ENCODE results near the gene SLX9.

Gene SLX9

DNA sequence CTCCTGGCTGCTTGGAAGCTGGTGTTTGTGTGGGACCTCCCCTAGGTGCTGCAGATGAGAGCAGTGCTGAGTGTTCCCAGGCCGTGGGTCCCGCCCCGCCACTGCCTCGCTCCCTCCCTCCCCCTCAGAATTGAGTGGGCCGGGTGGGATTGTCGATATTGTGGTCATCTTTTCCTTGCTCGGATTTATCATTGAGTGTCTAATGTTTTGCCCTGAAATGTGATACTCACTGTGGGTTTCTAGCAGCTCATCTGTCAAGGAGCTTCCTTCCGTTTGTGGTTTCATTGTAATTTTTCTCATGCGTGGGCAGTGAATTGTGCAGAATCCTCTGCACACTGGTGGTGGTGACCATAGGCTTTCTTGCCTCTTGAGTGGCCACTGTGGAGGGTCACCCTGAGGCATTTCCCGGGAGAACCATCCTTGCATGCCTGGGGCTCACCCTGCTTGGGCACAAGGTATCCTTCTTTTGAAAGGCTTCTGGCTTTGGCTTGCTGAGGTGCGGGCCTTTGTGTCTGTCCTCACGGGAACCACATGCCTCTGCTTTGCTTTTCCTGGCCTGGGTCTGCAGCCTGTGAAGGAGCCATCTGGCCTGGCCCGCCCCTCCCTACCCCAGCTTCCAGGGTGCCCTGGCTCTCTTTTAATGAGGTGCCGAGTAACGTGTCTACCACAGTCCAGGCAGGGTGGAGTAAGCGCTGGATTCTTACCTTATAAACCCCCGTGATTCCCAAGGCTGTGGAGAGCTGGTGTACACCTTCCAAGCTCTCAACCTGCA lies 25.6 kb downstream of the SLX9 start:
- H3K4me3 ChIP-seq (ENCODE audit: low read length): no peak overlapping the region
- H3K36me3 ChIP-seq (ENCODE audit: control insufficient read depth, low read depth, low read length): peaks cover 23% of the 10 kb centered on the region
- no peak overlapping the region for H3K9ac ChIP-seq (ENCODE audit: low read length)
- H3K9me3 ChIP-seq (ENCODE audit: control insufficient read depth, low read depth, low read length): no peaks in the 10 kb centered on the region
- H3K27ac ChIP-seq (ENCODE audit: low read length): no peak overlapping the region
- H3K4me1 ChIP-seq (ENCODE audit: control insufficient read depth, low read depth, low read length): no peaks in the 10 kb centered on the region
- H3K27me3 ChIP-seq (ENCODE audit: control insufficient read depth, insufficient read depth, low read length): no peaks in the 10 kb centered on the region

DNA sequence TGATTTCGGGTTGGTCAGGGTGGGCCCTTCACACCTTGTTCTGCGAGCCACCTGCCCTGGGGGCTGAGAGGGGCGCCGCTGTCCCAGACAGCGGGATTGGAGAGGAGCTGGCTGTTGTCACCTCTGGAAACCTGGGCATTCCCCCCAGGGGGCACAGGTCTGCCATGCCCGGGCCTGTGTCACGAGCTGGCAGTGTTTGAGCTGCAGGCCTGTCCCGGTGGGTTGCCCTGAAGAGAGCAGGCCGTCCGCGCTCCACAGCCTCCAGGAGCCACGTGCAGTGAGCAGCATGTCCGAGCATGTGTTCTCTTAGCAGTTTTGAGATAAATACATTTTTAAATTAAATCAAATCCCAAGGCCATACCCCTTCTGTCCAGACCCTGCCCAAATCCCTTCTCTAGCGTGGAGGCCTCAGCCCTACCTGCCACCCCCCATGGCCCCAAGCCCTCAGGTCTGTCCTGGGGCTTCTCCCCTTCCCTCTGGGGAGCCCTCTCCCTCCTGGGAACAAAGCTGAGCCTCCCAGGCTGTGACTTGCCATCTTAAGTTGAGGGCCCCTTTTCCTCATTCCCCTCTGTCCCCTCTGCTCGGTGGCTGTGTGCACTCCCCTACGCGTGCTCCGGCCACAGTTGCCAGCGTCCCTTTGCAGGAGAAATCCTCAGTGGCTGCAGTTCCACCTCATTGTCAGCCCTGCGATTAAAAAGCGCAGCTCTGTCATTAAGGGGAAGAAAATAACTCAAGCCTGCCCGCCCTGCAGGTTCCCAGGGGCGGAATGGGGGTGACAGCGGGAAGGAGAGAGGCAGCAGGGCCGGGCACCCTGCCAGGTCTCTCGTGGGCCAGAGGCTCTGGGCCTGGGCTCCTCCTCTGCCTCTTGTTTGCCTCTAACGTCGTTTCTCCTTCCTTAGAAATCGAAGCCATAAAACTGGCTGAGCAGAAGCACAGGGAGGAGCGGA lies 26.6 kb downstream of the SLX9 start:
- Histone ChIP-seq H3K9ac (ENCODE audit: low read length) (no peak overlapping the region), H3K4me3 (ENCODE audit: low read length) (no peak overlapping the region), H3K27ac (ENCODE audit: low read length) (no peak overlapping the region), H3K9me3 (ENCODE audit: control insufficient read depth, low read depth, low read length) (no peaks in the 10 kb centered on the region), H3K27me3 (ENCODE audit: control insufficient read depth, insufficient read depth, low read length) (no peaks in the 10 kb centered on the region), H3K36me3 (ENCODE audit: control insufficient read depth, low read depth, low read length) (peaks cover 14% of the 10 kb centered on the region), H3K4me1 (ENCODE audit: control insufficient read depth, low read depth, low read length) (no peaks in the 10 kb centered on the region)

DNA sequence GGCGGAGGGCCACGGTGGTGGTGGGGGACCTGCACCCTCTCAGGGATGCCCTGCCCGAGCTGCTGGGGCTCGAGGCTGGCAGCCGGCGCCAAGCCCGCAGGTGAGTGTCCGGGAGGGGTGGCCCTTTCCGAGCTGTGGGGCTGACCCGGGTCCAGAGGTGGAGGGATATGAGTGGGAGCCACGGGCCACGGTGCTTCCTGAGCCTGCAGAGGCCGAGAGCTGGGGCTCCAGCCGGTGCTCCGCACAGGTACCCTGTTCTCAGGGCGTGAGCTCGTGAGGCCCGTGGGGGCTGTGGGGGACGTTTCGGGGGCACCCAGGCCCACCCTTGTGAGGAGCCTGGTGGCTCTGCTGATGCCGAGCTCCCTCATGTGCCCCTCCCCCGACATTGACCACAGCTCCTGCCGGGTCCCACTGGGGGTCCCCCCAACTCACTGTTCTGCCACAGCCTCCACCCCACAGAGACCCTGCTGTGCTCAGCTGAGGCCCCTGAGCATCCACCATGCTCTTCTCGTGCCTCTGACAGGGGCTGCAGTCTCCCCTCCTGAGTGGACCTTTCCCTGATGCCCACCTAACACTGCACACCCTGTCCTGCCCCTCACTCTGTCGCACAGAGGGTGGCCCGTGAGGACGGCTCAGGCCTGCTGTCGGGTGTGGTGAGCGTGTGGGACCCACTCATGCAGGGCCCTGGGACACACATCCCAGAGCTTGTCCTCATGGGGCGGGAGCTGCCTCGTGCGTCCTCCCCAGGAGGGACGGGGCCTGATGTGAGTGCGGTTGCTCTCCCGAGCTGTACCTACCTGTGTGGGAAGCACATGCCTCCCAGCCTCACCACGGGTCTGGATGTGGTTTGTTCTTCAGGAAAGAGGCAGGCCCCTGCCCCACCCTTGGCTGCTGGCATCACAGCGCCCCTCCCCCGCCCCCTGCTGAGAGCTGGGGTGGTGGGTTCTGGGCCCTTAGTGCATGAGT lies 27.5 kb downstream of the SLX9 start:
- H3K4me1 ChIP-seq (ENCODE audit: control insufficient read depth, low read depth, low read length): no peaks in the 10 kb centered on the region
- peaks cover 14% of the 10 kb centered on the region for H3K36me3 ChIP-seq (ENCODE audit: control insufficient read depth, low read depth, low read length)

GRCh38 chr21:44969066-44969670 lies 29.3 kb downstream of the SLX9 start:
- H3K4me3 ChIP-seq (ENCODE audit: low read length): no peak overlapping the region
- no peaks in the 10 kb centered on the region for H3K27me3 ChIP-seq (ENCODE audit: control insufficient read depth, insufficient read depth, low read length)
- no peaks in the 10 kb centered on the region for H3K9me3 ChIP-seq (ENCODE audit: control insufficient read depth, low read depth, low read length)
- H3K9ac ChIP-seq (ENCODE audit: low read length): no peak overlapping the region
- H3K27ac ChIP-seq (ENCODE audit: low read length): no peak overlapping the region
- H3K4me1 ChIP-seq (ENCODE audit: control insufficient read depth, low read depth, low read length): no peaks in the 10 kb centered on the region
- peaks cover 15% of the 10 kb centered on the region for H3K36me3 ChIP-seq (ENCODE audit: control insufficient read depth, low read depth, low read length)

More for the DNA sequence above, 27.5 kb downstream of the SLX9 start:
- H3K4me3 ChIP-seq (ENCODE audit: low read length): no peak overlapping the region
- no peak overlapping the region for H3K27ac ChIP-seq (ENCODE audit: low read length)
- H3K27me3 ChIP-seq (ENCODE audit: control insufficient read depth, insufficient read depth, low read length): no peaks in the 10 kb centered on the region
- H3K9me3 ChIP-seq (ENCODE audit: control insufficient read depth, low read depth, low read length): no peaks in the 10 kb centered on the region
- no peak overlapping the region for H3K9ac ChIP-seq (ENCODE audit: low read length)

- Histone ChIP-seq H3K36me3 (ENCODE audit: control insufficient read depth, low read depth, low read length) (peaks cover 19% of the 10 kb centered on the region), H3K27ac (ENCODE audit: low read length) (no peak overlapping the region), H3K9ac (ENCODE audit: low read length) (no peak overlapping the region), H3K27me3 (ENCODE audit: control insufficient read depth, insufficient read depth, low read length) (no peaks in the 10 kb centered on the region), H3K9me3 (ENCODE audit: control insufficient read depth, low read depth, low read length) (no peaks in the 10 kb centered on the region), H3K4me1 (ENCODE audit: control insufficient read depth, low read depth, low read length) (no peaks in the 10 kb centered on the region), H3K4me3 (ENCODE audit: low read length) (no peak overlapping the region)
Measured at GRCh38 chr21:44969931-44970755, 30.3 kb downstream of the SLX9 start.

DNA sequence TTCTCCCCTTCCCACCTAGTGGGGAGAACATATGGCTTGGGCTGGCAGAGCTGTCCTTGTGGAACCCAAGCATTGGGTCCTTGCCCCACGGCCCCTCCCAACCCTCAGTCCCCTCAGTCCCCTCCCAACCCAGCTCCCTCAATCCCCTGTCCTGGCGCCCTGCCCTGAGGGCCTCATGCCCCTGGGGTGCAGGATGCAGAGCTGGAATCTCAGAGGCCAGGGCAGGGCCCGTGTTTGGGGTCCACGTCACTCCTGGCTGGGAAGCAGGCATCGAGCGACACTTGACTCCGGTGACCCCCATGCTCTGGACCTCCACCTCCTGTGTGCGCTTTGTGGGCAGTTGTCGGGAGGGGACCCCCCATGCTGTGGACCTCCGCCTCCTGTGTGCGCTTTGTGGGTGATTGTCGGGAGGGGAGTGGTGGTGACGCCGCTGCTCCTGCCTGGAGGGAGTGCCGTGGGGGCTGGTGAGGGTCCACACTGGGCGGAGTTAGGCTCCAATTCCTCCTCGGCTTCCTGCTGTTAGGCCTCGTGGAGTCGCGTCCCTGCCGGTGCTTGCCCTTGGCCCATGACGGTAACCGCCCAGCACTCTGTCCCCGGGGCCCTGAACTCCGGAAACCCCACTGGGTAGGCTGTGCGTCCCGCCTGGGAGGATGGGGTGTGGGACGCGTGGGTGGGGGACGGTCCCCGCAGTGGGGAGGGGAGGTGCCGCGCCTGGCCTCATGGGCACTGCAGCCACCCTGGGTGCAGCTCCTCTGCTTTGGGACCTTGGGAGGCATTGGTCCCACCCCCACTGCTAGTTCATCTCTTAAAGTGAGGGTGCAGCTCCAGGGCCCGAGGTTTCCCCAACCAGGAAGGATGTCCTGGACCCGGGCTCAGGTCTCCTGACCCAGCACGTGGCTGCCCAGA lies 31.2 kb downstream of the SLX9 start:
- Histone ChIP-seq H3K4me1 (ENCODE audit: control insufficient read depth, low read depth, low read length) (no peaks in the 10 kb centered on the region), H3K9ac (ENCODE audit: low read length) (no peak overlapping the region), H3K4me3 (ENCODE audit: low read length) (no peak overlapping the region), H3K9me3 (ENCODE audit: control insufficient read depth, low read depth, low read length) (no peaks in the 10 kb centered on the region), H3K36me3 (ENCODE audit: control insufficient read depth, low read depth, low read length) (peaks cover 19% of the 10 kb centered on the region), H3K27me3 (ENCODE audit: control insufficient read depth, insufficient read depth, low read length) (no peaks in the 10 kb centered on the region), H3K27ac (ENCODE audit: low read length) (no peak overlapping the region)

DNA sequence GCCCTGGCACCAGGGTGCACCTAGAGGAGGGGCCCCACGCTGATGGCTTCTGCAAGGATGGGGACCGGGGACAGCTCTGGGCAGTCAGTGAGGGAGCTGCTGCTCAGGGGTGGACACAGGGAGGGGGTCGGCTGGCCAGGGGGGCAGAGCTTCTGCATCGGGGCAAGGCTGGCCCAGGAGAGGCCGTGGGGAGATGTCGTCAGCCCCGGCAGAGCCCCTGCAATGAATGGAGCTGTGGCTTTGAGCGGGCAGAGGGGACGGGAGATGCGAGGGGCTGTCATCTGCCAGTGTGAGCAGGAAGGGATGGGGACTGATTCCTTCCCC lies 31.8 kb downstream of the SLX9 start:
- H3K36me3 ChIP-seq (ENCODE audit: control insufficient read depth, low read depth, low read length): peaks cover 19% of the 10 kb centered on the region
- H3K4me1 ChIP-seq (ENCODE audit: control insufficient read depth, low read depth, low read length): no peaks in the 10 kb centered on the region
- no peak overlapping the region for H3K9ac ChIP-seq (ENCODE audit: low read length)
- no peak overlapping the region for H3K27ac ChIP-seq (ENCODE audit: low read length)
- H3K9me3 ChIP-seq (ENCODE audit: control insufficient read depth, low read depth, low read length): no peaks in the 10 kb centered on the region
- no peaks in the 10 kb centered on the region for H3K27me3 ChIP-seq (ENCODE audit: control insufficient read depth, insufficient read depth, low read length)
- H3K4me3 ChIP-seq (ENCODE audit: low read length): no peak overlapping the region

DNA sequence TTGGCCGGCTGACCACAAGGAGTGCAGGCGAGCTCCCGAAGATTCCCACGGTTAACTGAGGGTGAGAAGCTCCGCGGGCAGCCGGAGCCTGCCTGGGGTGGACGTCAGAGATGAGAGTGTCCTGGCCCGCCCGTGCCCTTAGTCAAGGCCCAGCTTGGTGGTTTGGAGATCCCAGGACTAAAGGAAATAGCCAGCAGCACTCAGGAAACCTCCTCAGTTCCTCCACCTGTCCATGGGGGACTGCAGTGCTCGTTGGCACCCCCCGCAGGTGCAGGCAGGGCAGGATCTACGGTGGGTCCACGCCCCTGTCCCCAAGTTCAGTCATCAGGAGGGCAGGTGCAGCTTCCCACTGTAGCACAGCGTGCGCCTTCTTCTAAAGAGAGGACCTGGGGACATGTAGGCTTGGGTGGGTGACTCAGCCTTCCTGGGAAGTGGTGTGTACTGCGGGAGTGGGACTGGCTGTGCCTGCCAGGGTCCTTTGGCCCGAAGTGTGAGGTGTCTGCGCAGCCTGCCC lies 32.5 kb downstream of the SLX9 start:
- H3K27me3 ChIP-seq (ENCODE audit: control insufficient read depth, insufficient read depth, low read length): no peaks in the 10 kb centered on the region
- no peak overlapping the region for H3K9ac ChIP-seq (ENCODE audit: low read length)
- H3K4me3 ChIP-seq (ENCODE audit: low read length): no peak overlapping the region
- peaks cover 17% of the 10 kb centered on the region for H3K36me3 ChIP-seq (ENCODE audit: control insufficient read depth, low read depth, low read length)
- no peaks in the 10 kb centered on the region for H3K9me3 ChIP-seq (ENCODE audit: control insufficient read depth, low read depth, low read length)
- H3K27ac ChIP-seq (ENCODE audit: low read length): no peak overlapping the region
- no peaks in the 10 kb centered on the region for H3K4me1 ChIP-seq (ENCODE audit: control insufficient read depth, low read depth, low read length)

- Histone ChIP-seq H3K4me3 (ENCODE audit: low read length) (no peak overlapping the region), H3K9me3 (ENCODE audit: control insufficient read depth, low read depth, low read length) (no peaks in the 10 kb centered on the region), H3K9ac (ENCODE audit: low read length) (no peak overlapping the region), H3K27me3 (ENCODE audit: control insufficient read depth, insufficient read depth, low read length) (no peaks in the 10 kb centered on the region), H3K27ac (ENCODE audit: low read length) (no peak overlapping the region), H3K4me1 (ENCODE audit: control insufficient read depth, low read depth, low read length) (no peaks in the 10 kb centered on the region), H3K36me3 (ENCODE audit: control insufficient read depth, low read depth, low read length) (peaks cover 14% of the 10 kb centered on the region)
Measured at GRCh38 chr21:44972821-44973220, 33.0 kb downstream of the SLX9 start.

Measured in iPS-18a (cell line).